CD14-positive monocyte (primary cell): ENCODE results near the gene LGR5. TPM values are rescaled to one million over a fixed set of nuclear protein-coding genes. Genes with fewer than 3 reads are reported as not detected.

Experiments
- DNase-seq, 3 donors: peaks; one replicate each; pipeline ENCODE4 v3.0.0-alpha.2; 2011 to 2022
- H2AFZ ChIP-seq: 2 replicates; pipeline ENCODE4 v1.6.0; 2012; ENCODE audit warnings: mild to moderate bottlenecking, low read depth, low read length, inconsistent platforms; ENCODE audit not compliant: insufficient read depth, poor library complexity, severe bottlenecking
- H3K27ac ChIP-seq, 2 donors: 1 replicate in 1 of 2; 2 replicates in 1 of 2; pipeline ENCODE4 v1.5.1; 2012 to 2013; ENCODE audit warnings: low read length in 2 of 2, control low read depth in 1 of 2, inconsistent platforms in 1 of 2, low read depth in 1 of 2, mild to moderate bottlenecking in 1 of 2
- H3K27me3 ChIP-seq, 2 donors: one replicate each; pipeline versions ENCODE4 v1.6.0 to v1.6.1; 2011 to 2013; ENCODE audit warnings: low read length in 2 of 2; ENCODE audit not compliant: control insufficient read depth in 2 of 2, insufficient read depth in 2 of 2
- H3K36me3 ChIP-seq, 2 donors: replicated peaks in 1 of 2; 1 replicate in 1 of 2; 2 replicates in 1 of 2; pipeline versions ENCODE4 v1.5.1 to v1.6.1; 2012 to 2013; ENCODE audit warnings: low read length in 2 of 2, control low read depth in 1 of 2, inconsistent platforms in 1 of 2, mild to moderate bottlenecking in 1 of 2; ENCODE audit not compliant: insufficient read depth in 2 of 2, control insufficient read depth in 1 of 2
- H3K4me1 ChIP-seq, 2 donors: 1 replicate in 1 of 2; 2 replicates in 1 of 2; pipeline versions ENCODE4 v1.5.1 to v1.6.1; 2012 to 2013; ENCODE audit warnings: low read length in 2 of 2, control low read depth in 1 of 2, inconsistent platforms in 1 of 2, mild to moderate bottlenecking in 1 of 2, moderate library complexity in 1 of 2; ENCODE audit not compliant: insufficient read depth in 2 of 2, control insufficient read depth in 1 of 2
- H3K4me2 ChIP-seq: replicated peaks from 2 replicates; pipeline ENCODE3; 2012; ENCODE audit warnings: low read length, moderate library complexity, mild to moderate bottlenecking; ENCODE audit not compliant: poor library complexity, severe bottlenecking; ENCODE audit errors: extremely low read depth
- H3K4me3 ChIP-seq, 3 experiments: fragments of 200-600 bp in 1 of 3; sonication (generic) in 1 of 3; replicated peaks in 1 of 3; 1 replicate in 2 of 3; 2 replicates in 1 of 3; pipeline ENCODE4 v1.5.1; 2011 to 2013; ENCODE audit warnings: low read length in 3 of 3, mild to moderate bottlenecking in 3 of 3, control low read depth in 2 of 3, low read depth in 2 of 3, inconsistent platforms in 1 of 3, moderate library complexity in 1 of 3
- H3K79me2 ChIP-seq: 2 replicates; pipeline ENCODE4 v1.6.0; 2012; ENCODE audit warnings: mild to moderate bottlenecking, control low read depth, inconsistent platforms, low read length, moderate library complexity; ENCODE audit not compliant: insufficient read depth
- H3K9ac ChIP-seq: 2 replicates; pipeline ENCODE4 v1.6.0; 2017; ENCODE audit warnings: low read length, mild to moderate bottlenecking; ENCODE audit not compliant: insufficient read depth, poor library complexity, severe bottlenecking
- H3K9me3 ChIP-seq, 2 donors: replicated peaks in 1 of 2; 1 replicate in 1 of 2; 2 replicates in 1 of 2; pipeline versions ENCODE4 v1.5.1 to v1.6.1; 2012 to 2013; ENCODE audit warnings: low read length in 2 of 2, control low read depth in 1 of 2; ENCODE audit not compliant: control insufficient read depth in 1 of 2, insufficient read depth in 1 of 2
- H4K20me1 ChIP-seq: 2 replicates; pipeline ENCODE4 v1.6.0; 2012; ENCODE audit warnings: mild to moderate bottlenecking, low read length, control low read depth, moderate library complexity; ENCODE audit not compliant: insufficient read depth
- H3K27ac Mint-ChIP-seq, 7 donors: one replicate each; pipeline ENCODE4 v1.8.0; 2020; ENCODE audit warnings: mild to moderate bottlenecking in 7 of 7, mixed read lengths in 7 of 7, moderate library complexity in 6 of 7, inconsistent platforms in 2 of 7
- H3K27me3 Mint-ChIP-seq, 3 donors: one replicate each; pipeline ENCODE4 v1.8.0; 2021 to 2022; ENCODE audit warnings: low read depth in 3 of 3, mild to moderate bottlenecking in 3 of 3, mixed read lengths in 3 of 3, moderate library complexity in 3 of 3, inconsistent platforms in 1 of 3
- H3K36me3 Mint-ChIP-seq, 2 donors: one replicate each; pipeline ENCODE4 v1.8.0; 2020; ENCODE audit warnings: mixed read lengths in 2 of 2, inconsistent platforms in 1 of 2, mild to moderate bottlenecking in 1 of 2
- H3K4me1 Mint-ChIP-seq: one replicate; pipeline ENCODE4 v1.8.0; 2020; ENCODE audit warnings: mild to moderate bottlenecking, mixed read lengths
- H3K4me3 Mint-ChIP-seq, 2 donors: one replicate each; pipeline ENCODE4 v1.8.0; 2020; ENCODE audit warnings: mild to moderate bottlenecking in 2 of 2, mixed read lengths in 2 of 2, moderate library complexity in 1 of 2
- H3K9me3 Mint-ChIP-seq, 7 donors: one replicate each; pipeline ENCODE4 v1.8.0; 2020 to 2022; ENCODE audit warnings: mixed read lengths in 7 of 7, mild to moderate bottlenecking in 6 of 7, moderate library complexity in 6 of 7, inconsistent platforms in 2 of 7
- WGBS: methylation state at CpG from one replicate; pipeline ENCODE4 v1.1.5; 2013; ENCODE audit warnings: missing lambda C conversion rate; ENCODE audit not compliant: insufficient coverage; 5-methylcytosine and 5-hydroxymethylcytosine counted together
- intact Hi-C, 2 donors: fragments of 100-400 bp; cut with micrococcal nuclease; formaldehyde crosslinking; loops; one replicate each; pipeline versions ENCODE4 v1.15.0 to v1.15.1; 2023
- polyA plus RNA-seq, 3 donors: library from polyadenylated mRNA; depleted of rRNA in 1 of 3; unstranded in 2 of 3; stranded (reverse) in 1 of 3; fragments of 300-500 nt in 2 of 3; fragments of >200 nt in 1 of 3; fragmentation: Illumina TruSeq in 2 of 3; gene quantifications; 1 replicate in 2 of 3; 2 replicates in 1 of 3; pipeline ENCODE4 v1.2.3, GENCODE V29; 2012 to 2021
- TF ChIP-seq, protein P1 (sequence below): fragments of 200-600 bp; IDR thresholded peaks from one replicate; pipeline ENCODE4 v1.8.0; 2022; ENCODE audit warnings: antibody characterized with exemption, mild to moderate bottlenecking

LGR5 gene
- polyA plus RNA-seq, 3 donors, result not detected

DNA sequence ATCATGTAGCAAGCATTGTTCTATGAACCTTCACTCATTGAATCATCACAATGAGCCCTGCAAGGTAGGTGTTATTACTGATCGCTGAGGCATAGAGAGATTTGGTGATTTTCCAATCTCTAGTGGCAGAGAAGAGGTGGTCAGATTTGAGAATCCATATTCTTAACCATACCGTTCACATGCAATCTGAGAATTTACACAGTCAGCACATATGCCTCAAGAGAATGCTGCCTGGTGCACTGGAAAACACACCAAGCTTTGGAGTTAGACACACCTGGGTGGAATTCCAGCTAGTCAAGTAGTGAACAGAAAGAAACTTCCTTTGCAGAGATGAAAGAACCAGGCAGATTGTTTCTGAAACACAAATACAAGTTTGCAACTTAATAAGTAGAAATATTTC is 94.1 kb downstream of the LGR5 start:
- Mint-ChIP-seq H3K36me3 (no peaks in the 10 kb centered on the region), H3K27ac (no peak overlapping the region), H3K9me3 (peaks cover 0 to 3% (median 0%) of the 10 kb centered on the region in 7 donors), H3K4me3 (no peak overlapping the region), H3K4me1 (peaks cover 2% of the 10 kb centered on the region), H3K27me3 (no peaks in the 10 kb centered on the region)
- H3K4me2 ChIP-seq, result no peak overlapping the region
- no peak overlapping the region for H3K4me3 ChIP-seq
- TF ChIP-seq, protein P1, sequence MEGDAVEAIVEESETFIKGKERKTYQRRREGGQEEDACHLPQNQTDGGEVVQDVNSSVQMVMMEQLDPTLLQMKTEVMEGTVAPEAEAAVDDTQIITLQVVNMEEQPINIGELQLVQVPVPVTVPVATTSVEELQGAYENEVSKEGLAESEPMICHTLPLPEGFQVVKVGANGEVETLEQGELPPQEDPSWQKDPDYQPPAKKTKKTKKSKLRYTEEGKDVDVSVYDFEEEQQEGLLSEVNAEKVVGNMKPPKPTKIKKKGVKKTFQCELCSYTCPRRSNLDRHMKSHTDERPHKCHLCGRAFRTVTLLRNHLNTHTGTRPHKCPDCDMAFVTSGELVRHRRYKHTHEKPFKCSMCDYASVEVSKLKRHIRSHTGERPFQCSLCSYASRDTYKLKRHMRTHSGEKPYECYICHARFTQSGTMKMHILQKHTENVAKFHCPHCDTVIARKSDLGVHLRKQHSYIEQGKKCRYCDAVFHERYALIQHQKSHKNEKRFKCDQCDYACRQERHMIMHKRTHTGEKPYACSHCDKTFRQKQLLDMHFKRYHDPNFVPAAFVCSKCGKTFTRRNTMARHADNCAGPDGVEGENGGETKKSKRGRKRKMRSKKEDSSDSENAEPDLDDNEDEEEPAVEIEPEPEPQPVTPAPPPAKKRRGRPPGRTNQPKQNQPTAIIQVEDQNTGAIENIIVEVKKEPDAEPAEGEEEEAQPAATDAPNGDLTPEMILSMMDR, result no peak
- H4K20me1 ChIP-seq, result no peaks in the 10 kb centered on the region
- no peaks in the 10 kb centered on the region for H3K79me2 ChIP-seq
- intact Hi-C loops, result no loop called here
- no peaks in the 10 kb centered on the region for H3K36me3 ChIP-seq
- H3K27me3 ChIP-seq, result no peaks in the 10 kb centered on the region
- no peak overlapping the region for H3K27ac ChIP-seq
- no peak for DNase-seq
- H3K9me3 ChIP-seq, result no peaks in the 10 kb centered on the region
- no peak overlapping the region for H2AFZ ChIP-seq
- no CpG with 5 or more reads among the region's 2 CpGs for WGBS
- no peak overlapping the region for H3K9ac ChIP-seq
- no peaks in the 10 kb centered on the region for H3K4me1 ChIP-seq

DNA sequence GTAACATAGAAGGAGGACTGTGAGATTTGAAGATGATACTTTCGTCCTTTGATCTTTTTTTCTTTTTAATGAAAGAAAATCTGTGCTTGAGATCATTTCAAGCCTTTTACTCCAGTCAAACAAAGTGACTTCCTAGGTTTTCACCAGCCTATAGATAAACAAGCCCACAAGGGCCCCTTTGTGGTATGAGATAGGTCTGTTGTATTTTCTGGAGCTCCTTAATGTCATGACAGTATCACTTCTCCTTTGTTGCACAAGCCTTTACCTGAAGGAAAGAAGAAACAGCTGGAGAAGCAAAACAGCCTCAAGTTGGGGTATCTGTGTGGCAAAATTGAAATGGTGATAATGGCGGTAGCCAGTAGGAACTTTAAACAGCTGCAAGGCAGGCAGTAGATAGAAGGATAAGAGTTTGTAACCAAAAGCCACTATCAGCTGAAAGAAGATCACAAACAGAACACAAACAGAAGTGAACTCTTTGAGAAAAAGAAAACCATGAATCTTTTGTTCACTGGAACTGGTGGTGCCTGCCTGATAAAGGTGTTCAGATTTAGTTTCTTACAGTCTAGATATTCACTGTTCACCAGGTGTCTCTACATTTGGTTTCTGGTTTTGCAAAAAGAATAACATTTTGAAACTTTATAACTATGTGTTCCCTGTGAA is 96.8 kb downstream of the LGR5 start:
- H3K27me3 Mint-ChIP-seq, result no peaks in the 10 kb centered on the region
- intact Hi-C loops, result no loop called here

More for the DNA sequence above, 96.8 kb downstream of the LGR5 start:
- Mint-ChIP-seq H3K27ac (no peak overlapping the region), H3K9me3 (peaks cover 0 to 3% (median 0%) of the 10 kb centered on the region in 7 donors), H3K4me1 (peaks cover 2% of the 10 kb centered on the region), H3K4me3 (no peak overlapping the region), H3K36me3 (no peaks in the 10 kb centered on the region)
- no peak overlapping the region for H3K9ac ChIP-seq
- no peak overlapping the region for H3K4me3 ChIP-seq
- H3K27ac ChIP-seq, result no peak overlapping the region
- no peaks in the 10 kb centered on the region for H3K79me2 ChIP-seq
- no peaks in the 10 kb centered on the region for H3K4me1 ChIP-seq
- H3K9me3 ChIP-seq, result no peaks in the 10 kb centered on the region
- no peak for DNase-seq
- TF ChIP-seq, protein P1, result no peak
- H4K20me1 ChIP-seq, result no peaks in the 10 kb centered on the region
- no peak overlapping the region for H3K4me2 ChIP-seq
- no peak overlapping the region for H2AFZ ChIP-seq
- no peaks in the 10 kb centered on the region for H3K36me3 ChIP-seq
- no peaks in the 10 kb centered on the region for H3K27me3 ChIP-seq
- WGBS, result no CpG with 5 or more reads among the region's 2 CpGs
